GM21381 (cell line): ENCODE data around the gene SDHAF3.
"Not testable (repeated sequence)": the region's sequence is repeated elsewhere in the genome, so short reads cannot be mapped to it uniquely, and the experiment has no call there.

Source experiments
- ATAC-seq: cut with Tn5 transposase; IDR thresholded peaks from one replicate; pipeline ENCODE4 v1.9.1; 2021; ENCODE audit warnings: mild to moderate bottlenecking, moderate library complexity; ENCODE audit not compliant: unreplicated experiment

SDHAF3 gene

DNA sequence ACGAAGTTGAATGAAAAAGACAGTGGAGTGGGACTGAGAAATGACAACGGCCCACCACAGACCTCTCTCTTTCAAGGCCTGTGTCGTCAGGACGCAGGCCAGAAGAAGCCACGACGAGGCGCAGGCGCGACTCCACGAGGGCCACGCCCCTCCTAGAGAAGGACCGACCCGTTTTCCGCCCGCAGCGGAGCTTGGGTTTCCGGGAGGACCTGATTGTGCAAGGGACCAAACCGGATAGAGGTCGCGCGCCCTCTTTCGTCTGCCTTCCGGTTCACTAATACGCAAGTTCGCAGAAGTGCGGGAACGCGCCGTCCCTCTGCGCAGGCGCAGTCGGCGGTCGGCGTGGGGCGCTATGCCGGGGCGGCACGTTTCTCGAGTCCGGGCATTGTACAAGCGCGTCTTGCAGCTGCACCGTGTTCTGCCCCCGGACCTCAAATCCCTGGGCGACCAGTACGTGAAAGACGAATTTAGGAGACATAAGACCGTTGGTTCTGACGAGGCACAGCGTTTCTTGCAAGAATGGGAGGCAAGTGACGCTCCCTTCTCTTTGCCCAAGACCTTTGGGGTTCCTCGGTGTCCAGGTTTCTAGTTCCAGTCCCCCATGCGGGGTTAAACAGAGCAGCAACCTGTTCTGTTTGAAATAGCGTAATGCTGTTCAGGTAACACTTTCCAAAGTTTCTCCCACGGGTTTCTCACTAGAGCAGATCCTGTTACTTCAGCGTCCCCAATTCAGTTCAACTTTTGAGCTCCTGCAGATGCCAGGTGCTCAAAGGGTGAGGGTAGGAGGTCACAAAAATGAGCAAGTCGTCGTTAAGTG lies at the start of gene SDHAF3:
Gene SDHAF3, plus strand, starts transcription at position 327 of the 817 bp plus-strand sequence. Its CDS starts 26 bp downstream, at position 353.
- peak; percentile 96 for ATAC-seq

DNA sequence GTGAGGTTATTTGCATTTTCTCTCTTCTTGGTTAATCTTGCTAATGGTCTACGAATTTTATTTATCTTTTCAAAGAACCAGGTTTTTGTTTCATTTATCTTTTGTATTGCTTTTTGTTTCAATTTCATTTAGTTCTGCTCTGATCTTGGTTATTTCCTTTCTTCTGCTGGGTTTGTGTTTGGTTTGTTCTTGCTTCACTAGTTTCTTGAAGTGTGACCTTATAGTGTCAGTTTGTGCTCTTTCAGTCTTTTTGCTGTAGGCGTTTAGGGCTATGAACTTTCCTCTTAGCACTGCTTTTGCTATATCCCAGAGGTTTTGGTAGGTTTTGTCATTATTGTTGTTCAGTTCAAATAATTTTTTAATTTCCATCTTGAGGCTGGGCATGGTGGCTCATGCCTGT lies 45.5 kb upstream of the SDHAF3 start:
- not testable (repeated sequence) for ATAC-seq

DNA sequence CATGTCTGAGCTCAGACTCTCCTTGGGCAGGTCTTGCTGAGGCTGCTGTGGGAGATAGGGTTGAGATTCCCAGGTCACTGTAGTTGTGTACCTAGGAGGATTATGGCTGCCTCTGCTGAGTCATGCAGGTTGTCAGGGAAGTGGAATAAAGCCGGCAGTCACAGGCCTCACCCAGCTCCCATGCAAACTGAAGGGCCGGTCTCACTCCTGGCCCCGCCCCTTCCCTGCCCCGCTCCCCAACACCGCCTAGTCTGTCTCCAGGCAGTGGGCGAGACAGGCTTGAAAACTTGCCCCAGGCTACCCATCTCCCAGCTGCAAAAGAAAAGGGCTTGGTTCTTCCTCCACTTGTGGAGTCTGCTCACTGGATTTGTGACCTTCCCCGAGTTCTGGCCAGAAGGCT lies 41.6 kb upstream of the SDHAF3 start:
- ATAC-seq, result no peak

DNA sequence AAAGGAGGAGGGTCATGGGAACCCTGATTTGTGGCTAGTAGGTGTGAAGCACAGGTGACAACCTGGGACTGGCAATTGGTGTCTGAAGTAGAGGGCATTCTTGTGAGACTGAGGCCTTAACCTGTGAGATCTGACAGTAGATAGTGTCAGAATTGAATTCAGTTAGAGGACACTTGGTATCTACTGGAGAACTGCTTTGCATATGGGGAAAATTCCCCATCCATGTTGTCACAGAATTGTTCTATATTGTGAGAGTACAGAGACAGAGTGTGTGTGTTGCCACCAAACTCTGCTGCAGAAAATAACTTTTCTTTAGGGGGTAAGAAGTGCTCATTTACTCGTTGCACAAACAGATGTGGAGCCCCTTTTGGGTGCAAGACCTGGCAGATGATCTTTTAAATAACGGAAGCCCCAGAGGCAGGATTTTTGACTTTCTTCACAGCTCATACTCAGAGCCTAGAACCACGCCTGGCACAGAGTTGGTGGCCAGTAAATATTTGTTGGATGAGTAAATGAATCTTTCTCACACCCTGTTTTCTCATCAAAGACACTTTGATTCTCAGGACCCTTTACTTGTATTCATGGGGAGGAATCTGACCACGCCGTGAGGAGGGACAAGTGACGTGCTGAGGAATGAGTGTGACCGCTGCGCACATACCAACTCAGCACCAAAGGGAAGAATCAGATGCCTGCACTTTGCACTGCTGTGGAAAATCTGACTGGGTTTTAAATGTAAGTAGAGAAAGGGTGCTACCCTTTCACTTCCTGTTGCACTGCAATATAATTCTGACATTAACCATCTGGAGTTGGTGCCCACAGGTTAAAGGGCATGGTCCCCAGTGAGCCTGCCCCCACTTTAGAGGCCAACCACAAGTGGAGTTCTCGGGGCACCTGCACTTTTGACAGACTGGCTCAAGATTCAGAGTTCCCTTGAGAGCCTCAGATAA lies 39.2 kb upstream of the SDHAF3 start:
- ATAC-seq, result no peak

DNA sequence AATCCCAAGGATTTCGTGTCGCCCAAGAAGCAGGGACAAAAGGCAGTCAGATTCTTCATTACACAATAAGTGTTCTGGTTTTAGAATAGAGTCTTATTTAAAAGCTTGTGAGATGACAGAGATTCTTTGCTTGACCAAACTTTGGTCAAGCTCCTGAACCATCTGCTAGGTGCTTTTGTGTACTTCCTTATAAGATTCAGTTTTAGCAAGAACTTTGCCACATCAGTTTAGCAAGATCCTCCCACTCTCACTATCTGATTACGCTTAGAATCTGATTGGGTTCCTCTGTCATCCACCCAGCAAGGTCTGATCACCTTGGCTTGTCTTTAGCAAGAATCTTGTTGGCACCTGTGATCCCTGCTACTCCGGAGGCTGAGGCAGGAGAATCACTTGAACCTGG lies 38.2 kb upstream of the SDHAF3 start:
- no peak for ATAC-seq

DNA sequence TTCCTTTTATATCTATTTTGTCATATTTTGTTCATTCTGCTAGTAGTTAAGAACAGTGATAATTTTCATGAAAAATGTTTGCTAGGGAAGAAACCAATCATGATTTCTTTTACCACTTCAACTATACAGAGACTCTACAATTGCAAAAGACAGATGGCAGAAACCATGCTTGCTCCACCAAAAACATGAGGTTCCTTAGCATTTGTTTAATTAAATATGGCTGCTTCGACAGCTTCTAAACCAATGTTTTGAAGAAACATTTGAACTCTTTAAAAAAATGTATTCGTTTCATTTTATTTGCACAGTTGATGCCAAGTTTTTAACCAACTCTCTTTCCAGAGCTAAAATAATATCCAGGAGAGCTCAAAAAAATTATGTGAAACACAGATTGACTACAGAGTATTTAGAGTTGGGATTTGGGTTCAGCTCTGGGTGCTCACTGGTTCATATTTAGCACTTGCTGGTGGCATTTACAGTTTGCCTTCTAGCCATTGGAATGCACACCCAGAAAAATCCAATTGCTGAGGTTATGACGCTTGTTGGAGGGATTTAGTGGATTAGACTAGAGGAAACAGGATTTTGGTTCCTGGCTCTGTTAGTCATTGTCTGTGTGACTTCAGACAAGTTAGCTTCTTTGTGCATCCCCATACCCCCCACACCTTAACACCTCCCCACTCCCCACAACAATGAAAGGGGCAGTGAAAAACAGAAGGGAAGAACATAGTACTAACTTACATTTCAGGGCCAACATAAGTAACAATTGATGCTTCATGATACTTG lies 35.8 kb upstream of the SDHAF3 start:
- no peak for ATAC-seq

DNA sequence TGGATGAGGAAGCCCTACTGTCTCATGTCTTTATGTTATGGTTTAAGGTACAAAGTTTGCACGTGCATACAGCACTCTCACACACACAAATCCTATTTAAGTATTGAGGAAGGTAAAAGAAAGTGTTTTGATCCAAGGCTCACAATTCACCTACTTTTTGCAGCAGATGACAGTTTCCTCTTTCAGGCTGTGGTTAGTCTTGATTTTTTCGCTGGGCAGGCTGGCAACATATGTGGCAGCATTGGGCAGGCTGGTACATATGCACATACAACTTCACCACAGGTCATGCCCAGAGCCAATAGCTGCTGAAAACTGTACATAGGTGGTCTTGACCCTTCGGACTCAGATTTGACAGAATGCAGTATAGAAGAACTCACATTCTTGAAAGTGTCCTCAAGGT lies 29.1 kb upstream of the SDHAF3 start:
- no peak for ATAC-seq

DNA sequence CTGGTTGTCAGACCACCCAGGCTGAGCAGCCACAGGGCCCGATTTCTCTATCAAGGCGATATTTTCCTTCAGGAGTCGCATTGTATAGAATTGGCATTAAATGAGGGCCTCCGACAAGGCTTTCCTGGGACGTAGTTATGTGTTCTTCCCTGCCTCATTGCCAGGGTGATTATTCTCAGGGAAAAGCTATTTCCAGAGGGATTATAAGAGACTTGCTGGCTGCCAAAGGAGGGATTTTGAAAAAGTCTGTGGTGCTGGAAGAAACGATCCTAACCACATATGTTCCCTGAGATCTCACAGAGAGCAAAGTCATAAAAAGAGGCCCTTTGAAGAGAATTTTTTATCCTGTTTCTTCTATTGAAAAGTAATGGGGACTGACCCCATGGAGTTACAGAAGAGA lies 27.7 kb upstream of the SDHAF3 start:
- ATAC-seq, result no peak

DNA sequence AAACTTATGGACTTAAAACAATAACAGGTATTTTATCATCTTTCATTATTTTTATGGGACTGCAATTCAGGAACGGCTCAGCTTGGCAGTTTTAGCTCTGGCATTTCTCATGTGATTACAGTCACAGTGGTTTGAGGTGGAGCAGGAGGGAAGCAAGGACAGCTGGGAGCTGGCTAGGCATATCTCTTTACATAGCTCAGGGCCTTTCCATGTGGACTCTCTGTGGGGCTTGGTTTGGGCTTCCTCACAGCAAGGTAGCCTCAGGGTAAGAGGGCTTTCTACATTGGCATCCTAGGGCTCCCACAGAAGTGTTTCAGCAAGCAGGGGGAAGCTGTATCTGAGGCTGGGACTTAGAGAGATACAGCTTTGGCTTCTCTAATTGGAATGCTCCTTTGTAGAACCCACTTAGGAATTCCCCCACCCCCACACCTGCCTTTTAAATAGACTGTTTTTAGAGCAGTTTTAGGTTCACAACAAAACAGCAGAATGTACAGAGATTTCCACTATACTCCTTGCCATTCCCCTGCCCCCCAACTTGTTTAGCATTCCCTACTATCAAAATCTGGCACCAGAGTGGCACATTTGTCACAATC lies 26.6 kb upstream of the SDHAF3 start:
- ATAC-seq, result no peak

DNA sequence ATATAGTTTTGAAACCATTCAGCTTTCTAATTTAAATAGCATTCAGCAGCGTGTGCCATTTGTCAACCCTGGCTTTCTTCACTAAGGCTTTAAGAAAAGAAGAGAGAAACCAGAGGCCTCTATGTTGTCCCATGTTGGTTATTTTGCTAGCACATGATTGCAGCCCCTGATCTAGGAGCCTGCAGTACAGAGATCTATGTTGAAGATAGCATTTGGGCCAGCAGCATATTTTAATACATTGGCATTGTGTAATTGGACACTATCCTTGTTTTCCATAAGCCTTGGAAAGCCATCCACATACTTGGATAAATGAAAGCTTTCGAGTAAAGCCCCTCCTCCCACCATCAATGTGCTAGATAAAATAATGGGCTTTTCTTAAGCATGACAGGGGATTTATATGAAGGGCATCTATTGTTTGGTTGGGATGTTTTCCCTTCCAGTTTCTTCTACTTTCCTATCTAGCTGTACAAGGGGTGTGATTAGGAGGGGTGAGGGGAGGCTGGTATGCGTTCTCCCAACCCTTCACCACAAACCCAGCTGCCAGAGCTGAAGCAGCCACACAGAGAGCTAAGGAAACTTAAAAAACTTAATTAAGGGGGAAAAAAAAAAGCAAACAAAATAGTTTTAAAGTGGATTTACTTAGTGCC lies 23.1 kb upstream of the SDHAF3 start:
- no peak for ATAC-seq

DNA sequence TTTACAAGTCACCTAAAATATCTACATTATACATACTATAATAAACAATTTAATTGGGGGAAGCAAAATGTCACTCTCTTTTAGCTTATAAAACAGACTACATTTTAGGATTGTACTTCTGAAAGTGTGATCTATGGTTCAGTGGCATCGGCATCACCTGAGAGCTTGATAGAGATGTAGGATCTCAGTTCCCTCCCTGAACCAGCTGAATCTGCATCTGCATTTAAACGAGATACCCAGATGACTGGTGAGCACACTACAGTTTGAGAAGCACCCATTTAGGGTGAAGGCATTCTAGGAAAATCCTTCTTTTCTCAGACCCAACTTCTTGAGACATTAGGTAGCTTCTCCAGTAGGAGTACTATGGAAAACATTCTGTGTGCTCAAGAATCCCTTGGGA lies 21.5 kb upstream of the SDHAF3 start:
- no peak for ATAC-seq

DNA sequence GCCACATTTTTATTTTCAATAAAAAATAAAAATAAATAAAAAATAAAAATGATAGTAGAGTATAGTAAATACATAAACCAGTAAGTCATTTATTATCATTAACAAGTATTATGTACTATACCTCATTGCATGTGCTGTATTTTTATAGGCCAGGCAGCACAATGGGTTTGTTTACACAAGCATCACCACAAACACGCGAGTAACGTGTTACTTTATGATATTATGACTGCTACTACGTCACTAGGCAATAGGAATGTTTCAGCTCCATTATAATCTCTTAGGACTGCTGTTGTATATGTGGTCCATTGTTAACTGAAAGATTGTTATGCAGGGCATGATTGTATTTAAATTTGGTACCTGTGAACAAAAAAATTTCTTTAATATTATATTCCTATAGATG lies 20.8 kb upstream of the SDHAF3 start:
- ATAC-seq, result no peak

DNA sequence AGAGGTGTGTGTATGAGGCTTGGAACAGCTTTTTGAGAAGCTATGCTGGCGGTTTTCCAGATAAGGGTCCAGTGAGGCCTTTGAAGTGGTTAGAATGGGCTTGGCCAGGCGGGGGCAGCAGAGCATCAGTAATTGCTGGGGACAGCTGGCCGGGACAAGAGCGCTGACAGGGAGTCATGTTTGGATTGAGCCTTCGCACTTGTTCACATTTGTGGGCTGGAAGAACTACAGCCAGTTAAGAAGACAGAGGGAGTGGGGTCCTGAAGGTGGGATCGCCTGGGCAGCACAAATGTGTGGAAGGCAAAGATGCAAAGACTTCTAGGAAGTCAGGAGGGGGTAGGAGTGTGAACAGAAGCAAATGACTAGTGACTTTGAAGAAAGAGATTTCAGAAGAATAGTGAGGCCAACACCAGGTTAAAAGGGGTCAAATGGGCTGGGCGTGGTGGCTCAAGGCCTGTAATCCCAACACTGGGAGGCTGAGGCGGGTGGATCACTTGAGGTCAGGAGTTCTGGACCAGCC lies 12.7 kb upstream of the SDHAF3 start:
- ATAC-seq, result peak; percentile 97

DNA sequence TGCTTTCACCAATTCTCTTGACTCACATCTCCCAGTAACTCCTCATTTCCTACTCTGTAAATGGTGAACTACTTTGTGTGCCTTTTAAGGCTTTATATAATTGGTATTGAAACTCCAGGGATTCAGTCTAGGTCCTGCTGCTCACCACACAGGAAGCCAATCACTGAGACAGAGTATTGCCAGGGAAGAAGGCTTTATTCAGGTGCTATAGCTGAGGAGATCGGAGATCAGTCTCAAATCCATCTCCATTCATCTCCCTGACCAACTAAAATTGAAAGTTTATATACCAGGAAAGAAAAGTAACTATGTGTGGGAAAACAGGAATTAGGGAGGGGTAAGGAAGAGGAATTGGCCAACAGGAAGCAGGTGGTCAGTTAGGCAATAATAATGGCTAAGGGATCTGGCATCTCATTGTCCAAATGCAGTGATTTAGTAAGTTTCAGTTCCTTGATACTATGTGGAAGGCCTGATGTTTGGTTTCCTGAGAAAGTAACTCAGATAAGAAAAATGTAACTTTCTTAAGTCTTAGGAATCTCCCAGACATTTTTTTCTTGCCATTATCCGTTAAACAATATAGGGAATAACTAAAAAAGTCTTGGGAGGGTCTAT lies 10.2 kb upstream of the SDHAF3 start:
- no peak for ATAC-seq

DNA sequence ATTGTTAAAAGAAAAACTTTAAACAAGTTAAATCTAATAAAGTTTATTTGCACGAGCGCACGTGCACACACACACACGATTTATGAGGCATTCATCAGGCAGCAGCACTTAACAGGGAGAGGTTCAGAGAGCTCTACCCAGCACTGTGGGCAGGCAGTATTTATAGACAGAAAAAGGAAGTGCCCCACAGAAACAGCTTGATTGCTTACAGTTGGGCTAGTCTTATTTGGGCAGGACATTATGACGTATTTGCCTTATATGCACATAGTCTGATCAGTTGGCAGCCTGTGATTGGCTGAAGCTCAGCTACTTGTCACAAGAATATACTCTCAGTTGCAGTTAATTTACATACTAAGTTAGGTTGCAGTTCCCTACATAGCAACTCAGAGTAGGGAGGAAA lies 1.2 kb upstream of the SDHAF3 start:
- ATAC-seq, result no peak

DNA sequence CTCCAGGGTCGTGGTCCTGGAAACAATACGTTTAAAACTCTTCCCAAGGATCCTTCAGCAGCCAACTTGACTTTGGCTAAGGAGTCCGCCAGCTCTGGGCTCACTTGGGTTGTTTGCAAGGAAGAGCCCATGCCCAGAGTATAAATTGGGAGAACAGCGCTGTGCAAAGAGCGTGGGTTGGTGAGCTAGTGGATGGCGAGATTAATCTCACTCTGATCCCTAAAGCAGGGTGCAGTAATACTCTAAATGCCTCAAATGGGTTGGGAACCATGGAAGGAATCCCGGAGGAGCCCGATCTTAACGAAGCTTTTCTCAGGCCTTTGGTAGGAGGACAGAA lies 495 bp upstream of the SDHAF3 start:
- no peak for ATAC-seq

DNA sequence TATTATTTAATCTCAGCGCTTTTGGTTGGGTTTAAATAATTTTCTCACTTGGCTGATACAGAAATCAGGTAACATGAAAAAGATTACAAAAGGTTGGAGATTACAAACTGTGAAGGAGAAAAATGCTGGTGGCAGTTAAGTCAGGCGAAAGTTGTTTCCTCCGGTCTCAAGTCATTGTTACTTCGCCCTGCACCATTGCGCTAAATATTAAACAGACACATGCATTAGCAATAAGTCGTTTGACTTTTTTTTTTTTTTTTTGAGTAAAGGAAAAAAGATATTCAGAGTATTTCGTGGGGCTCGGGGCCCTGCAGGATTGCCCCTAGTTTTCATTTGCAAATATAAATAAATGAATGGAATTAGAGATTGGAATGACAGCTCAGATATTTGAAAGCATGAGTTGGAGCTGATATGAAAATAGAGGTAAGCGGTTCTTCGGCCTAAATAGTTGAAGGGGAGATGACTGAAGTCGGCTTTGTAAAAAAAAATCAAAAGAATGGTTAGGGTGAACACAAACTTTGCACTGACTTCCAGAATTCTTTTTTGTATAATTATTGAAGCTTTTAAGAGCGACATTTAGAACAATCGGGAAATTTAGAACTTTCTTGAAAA lies 914 bp downstream of the SDHAF3 start:
- ATAC-seq, result no peak

DNA sequence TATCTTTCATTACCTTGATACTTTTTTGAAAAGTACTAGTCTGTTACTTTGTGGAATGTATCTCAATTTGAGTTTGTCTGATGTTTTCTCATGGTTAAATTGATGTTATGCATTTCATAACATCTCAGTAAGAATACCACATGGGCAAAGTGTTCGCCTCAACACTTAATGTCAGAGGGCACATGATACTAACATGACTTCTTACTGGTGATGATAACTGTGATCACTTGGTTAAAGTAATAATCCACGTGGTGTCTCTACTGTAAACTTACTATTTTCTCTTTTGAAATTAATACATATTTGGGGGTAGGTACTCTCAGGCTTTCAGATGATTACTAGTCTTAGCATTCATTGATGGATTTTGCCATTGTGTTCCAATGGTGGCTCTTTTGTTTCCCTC lies 2.2 kb downstream of the SDHAF3 start:
- ATAC-seq, result no peak

DNA sequence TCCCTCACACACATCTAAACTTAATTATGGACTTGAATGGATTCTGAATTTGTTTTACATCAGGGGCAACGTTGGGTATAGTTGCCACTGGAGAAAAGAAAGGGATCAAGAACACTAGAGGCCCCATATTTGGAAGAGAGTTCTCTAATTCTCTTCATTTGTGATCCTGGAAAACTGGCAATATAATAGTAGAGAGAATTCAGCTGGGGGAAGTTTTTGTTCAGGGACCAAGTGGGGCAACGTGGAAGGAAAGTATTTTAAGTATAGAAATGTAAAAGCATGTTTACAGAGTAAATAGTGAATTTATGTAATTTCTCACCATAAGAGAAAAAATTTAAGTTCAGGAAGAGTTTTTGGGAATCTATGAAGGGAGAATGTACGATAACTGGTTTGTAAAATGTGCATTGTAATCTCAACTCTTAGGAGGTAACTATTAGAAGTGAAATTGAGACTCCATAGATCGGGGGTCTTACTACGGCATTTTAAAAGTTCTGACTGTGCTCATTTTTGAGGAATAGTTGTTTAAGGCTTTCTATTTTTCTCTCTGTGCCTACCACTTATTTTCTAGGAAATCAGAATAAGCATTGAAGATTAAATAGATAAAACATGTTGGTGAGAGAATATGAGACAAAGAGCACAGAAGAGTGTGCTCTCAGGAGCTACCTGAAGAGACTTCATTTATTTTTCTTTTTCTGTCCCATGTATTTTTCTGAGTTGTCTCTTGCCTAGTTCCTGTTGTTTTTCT lies 3.4 kb downstream of the SDHAF3 start:
- ATAC-seq, result no peak
